ENCODE results near the gene CNNM4.

GRCh38 chr2:96795076-96795475, 34.4 kb downstream of the CNNM4 start:
- TF ChIP-seq CTCF (conservative IDR thresholded peaks at IDR 0.05; ENCODE audit: low read length) (no peak), EZH2phosphoT487 (IDR thresholded peaks at IDR 0.05; ENCODE audit: borderline replicate concordance) (no peak)

All from Loucy (cell line).